HG03354 (cell line): Measurements from ENCODE around the gene ATP6V1E1.
"Not testable (repeated sequence)": the region's sequence is repeated elsewhere in the genome, so short reads cannot be mapped to it uniquely, and the experiment has no call there.

Experiments
- ATAC-seq: cut with Tn5 transposase; IDR thresholded peaks from one replicate; pipeline ENCODE4 v1.9.1; 2021; ENCODE audit warnings: mild to moderate bottlenecking; ENCODE audit not compliant: unreplicated experiment, poor library complexity, severe bottlenecking

The ATP6V1E1 gene

GRCh38 chr22:17636850-17637249 lies 8.3 kb upstream of the ATP6V1E1 start:
- not testable (repeated sequence) for ATAC-seq

DNA sequence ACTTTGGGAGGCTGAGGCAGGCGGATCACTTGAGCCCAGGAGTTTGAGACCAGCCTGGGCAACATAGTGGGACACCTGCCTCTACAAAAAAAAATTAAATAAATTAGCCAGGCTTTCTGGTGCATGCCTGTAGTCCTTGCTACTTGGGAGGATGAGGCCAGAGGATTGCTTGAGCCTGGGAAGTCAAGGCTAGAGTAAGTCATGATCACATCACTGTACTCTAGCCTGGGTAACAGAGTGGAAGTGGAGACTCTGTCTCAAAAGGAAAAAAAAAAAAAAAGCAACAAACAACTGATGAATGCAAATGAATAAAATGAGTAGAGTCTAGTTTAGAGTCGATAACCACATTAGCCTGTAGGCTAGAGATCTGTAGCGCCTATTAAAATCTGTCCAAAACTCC lies 6.1 kb upstream of the ATP6V1E1 start:
- no peak for ATAC-seq

DNA sequence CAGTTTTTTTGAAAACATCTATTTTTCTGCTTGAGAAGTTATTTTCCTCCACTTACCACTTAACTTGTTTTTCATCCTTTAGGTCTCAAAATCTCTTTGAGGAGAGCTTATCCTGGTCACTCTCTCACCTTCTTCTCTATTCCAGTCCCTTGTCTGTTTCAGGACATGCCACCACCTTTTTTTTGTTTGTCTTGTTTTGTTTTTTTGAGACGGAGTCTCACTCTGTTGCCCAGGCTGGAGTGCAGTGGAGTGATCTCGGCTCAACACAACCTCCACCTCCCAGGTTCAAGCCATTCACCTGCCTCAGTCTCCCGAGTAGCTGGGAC lies 5.4 kb upstream of the ATP6V1E1 start:
- no peak for ATAC-seq

GRCh38 chr22:17633217-17633997 lies 4.9 kb upstream of the ATP6V1E1 start:
- no peak for ATAC-seq

- ATAC-seq = no peak
These were observed 2.6 kb upstream of the ATP6V1E1 start for GRCh38 chr22:17631076-17631565.

DNA sequence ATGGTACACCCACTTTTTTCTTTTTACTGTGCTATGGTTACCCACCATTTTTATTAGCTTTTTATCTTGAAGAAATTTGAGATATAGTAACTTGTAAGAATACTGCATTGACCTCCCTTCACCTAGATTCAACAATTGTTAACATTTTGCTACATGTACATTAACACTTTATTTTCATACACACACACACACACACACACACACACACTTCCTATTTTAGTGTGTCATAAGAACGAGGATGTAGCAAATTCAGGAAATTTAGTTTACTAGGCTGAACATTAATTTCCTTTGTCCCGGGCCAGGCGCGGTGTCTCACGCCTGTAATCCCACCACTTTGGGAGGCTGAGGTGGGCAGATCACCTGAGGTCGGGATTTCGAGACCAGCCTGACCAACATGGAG lies 1.1 kb upstream of the ATP6V1E1 start:
- ATAC-seq = no peak

DNA sequence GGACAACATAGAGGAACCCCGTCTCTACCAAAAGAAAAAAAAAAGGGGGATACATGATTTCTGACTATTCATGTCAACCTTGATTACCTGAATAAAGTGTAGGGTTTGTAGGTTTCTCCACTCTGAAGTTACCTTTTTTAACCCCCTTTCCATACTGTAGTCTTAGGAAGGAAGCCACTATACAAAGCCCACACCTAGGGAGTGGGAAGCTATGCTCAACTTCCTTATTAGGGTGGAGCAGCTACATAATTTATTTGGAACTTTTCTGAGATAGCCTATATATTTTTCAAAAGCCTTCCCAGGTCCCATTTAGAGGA lies 582 bp upstream of the ATP6V1E1 start:
- no peak for ATAC-seq

DNA sequence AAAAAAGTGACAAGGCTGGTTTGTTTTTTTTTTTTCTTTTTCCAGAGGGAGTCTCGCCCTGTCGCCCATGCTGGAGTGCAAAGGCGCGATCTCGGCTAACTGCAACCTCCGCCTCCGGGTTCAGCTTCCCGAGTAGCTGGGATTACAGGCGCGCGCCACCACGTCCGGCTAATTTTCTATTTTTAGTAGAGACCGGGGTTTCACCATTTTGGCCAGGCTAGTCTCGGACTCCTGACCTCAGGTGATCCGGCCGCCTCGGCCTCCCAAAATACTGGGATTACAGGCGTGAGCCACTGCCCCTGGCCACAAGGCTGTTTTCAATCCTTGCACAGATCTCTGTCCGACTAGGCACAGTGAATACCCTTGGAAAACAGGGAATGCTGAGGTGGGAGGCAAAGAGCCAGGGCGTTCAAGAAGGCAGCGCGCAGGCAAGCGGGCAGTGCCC lies 566 bp downstream of the ATP6V1E1 start:
- ATAC-seq = no peak

- no peak for ATAC-seq
These were observed 15.3 kb downstream of the ATP6V1E1 start for GRCh38 chr22:17613280-17613679.

DNA sequence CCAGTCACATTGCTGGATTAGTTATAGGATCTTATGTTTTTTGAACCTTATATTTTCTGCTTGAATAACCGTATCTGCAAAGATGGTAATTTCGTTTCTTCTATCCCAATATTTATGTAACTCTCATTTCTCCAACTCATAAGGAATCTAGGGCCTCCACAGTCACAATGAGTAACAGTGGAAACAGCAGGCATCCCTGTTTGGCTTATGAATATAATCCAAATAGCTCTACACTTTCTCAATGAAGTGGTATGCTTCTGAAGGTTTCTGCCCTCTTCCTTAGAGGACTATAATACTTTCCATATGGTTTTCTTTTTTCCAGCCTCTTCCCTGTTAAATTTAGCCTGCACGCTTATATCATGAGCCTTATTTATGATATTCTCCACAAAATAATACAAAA lies 16.5 kb downstream of the ATP6V1E1 start:
- ATAC-seq = no peak

GRCh38 chr22:17607891-17608521 lies 20.5 kb downstream of the ATP6V1E1 start:
- no peak for ATAC-seq

DNA sequence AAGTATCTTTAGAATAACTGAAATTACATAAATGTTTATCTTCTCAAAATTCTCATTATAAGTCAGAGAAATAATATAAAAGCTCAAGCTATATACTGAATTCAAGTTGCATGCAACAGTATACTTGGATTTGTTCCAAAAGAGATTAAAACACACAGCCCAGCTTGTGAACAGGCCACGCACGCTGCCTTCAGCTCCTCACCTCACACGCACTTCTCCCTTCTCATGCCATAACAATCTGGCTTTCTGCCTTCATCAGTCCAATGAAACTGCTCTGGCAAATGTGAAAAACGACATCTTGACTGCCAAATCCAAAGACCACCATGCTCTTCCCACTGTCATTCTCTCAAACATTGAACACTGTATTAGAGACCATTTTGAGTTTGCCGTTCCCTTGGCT lies 22.1 kb downstream of the ATP6V1E1 start:
- ATAC-seq = no peak

DNA sequence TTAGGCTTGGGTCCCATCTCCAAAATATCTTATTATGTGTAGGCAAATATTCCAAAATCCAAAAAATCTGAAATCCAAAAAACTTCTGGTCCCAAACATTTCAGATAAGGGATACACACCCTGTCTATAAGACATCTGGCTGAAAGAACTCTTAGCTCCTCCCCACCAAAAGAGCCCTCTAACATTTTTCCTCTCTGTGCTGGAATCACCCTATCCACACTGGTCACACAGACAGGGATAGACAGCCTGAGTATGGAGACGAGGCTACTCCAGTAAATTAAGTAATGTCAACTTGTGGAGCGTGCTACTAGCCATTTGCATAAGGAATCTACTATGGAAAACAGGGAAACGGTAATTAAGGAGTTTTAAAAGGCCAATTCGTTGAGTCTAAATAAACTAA lies 24.9 kb downstream of the ATP6V1E1 start:
- ATAC-seq = no peak

- ATAC-seq = no peak
These were observed 27.5 kb downstream of the ATP6V1E1 start for GRCh38 chr22:17601031-17601430.

GRCh38 chr22:17598318-17598717 lies 30.2 kb downstream of the ATP6V1E1 start:
- no peak for ATAC-seq

GRCh38 chr22:17597217-17597616 lies 31.3 kb downstream of the ATP6V1E1 start:
- ATAC-seq = no peak

DNA sequence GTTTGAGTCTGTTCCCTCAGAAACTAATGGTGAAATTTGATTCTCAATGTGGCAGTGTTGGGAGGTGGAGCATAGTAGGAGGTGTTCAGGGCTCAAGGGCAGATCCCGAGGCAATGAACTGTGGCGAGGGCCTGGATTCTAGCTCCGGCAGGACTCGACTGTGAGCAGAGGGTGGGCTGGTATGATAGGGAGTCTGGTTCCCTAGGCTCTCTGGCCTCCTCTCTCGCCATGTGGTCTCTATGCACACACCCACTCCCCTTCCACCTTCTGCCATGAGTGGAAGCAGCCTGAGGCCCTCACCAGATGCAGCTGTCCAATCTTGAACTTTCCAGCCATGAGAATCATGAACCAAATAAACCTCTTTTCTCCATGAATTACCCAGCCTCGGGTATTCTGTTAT lies 32.3 kb downstream of the ATP6V1E1 start:
- ATAC-seq = no peak

DNA sequence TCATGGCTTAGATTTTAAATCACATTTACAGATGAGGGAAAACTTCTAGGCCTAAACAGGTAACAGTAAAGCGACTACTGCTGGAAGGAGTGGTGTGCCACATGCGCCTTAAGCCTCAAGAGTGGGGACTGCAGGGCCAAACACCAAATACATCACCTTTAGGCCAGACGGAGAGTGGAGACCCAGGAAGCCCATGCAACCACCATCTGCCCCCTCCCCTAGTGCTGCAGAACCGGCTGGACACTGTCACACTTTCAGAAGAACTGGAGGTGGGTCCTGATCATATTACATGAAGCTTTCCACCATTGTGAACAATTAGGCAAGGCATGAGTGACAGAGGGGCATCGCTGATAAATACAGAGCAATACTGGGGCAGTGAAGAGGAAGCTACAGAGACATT lies 36.3 kb downstream of the ATP6V1E1 start:
- no peak for ATAC-seq

- ATAC-seq = no peak
These were observed 38.0 kb downstream of the ATP6V1E1 start for GRCh38 chr22:17590586-17590985.

- ATAC-seq = no peak
These were observed 38.7 kb downstream of the ATP6V1E1 start for GRCh38 chr22:17589810-17590375.

DNA sequence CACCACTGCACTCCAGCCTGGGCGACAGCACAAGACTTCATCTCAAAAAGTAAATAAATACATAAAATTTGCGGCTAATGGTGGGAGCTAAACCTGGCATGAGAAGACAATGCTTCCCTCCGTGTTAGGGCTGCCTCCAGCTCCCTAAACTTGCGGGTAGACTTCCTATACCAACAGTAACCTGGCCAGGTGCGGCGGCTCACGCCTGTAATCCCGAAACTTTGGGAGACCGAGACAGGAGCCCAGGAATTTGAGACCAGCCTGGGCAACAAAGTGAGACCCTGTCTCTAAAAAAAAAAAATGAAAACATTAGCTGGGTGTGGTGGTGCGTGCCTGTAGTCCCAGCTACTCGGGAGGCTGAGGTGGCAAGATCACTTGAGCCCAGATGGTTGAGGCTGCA lies 39.9 kb downstream of the ATP6V1E1 start:
- no peak for ATAC-seq
